Inflammatory macrophage treated with lipopolysaccharide for 1 hour (primary cell): ENCODE data around the gene LSP1.
A peak's percentile ranks its signal among the peaks of the same experiment; 100 is the strongest.

Source experiments
- DNase-seq, 2 donors: peaks; one replicate each; pipeline ENCODE4 v3.0.0-alpha.2; 2020 to 2022

Gene LSP1

GRCh38 chr11:1838077-1838425 is 14.8 kb upstream of the LSP1 start:
- no peak for DNase-seq

- DNase-seq, result no peak
Observed at GRCh38 chr11:1838426-1839144, 14.3 kb upstream of the LSP1 start, which contains the start of gene TNNI2. TSS of gene TNNI2 (plus strand) at chr11:1838981. CDS start at chr11:1839697, 716 bp downstream.

- DNase-seq, result no peak
Observed at GRCh38 chr11:1839204-1839923, 13.5 kb upstream of the LSP1 start.

GRCh38 chr11:1839924-1840779 is 12.7 kb upstream of the LSP1 start:
- DNase-seq, result peak; percentile 88

- DNase-seq, result no peak
Observed at GRCh38 chr11:1840780-1841480, 12.0 kb upstream of the LSP1 start.

GRCh38 chr11:1841511-1842148 is 11.3 kb upstream of the LSP1 start:
- no peak for DNase-seq

- no peak for DNase-seq
Observed at GRCh38 chr11:1842149-1843097, 10.5 kb upstream of the LSP1 start.

GRCh38 chr11:1843098-1843473 is 9.8 kb upstream of the LSP1 start:
- DNase-seq, result no peak

- DNase-seq, result no peak
Observed at GRCh38 chr11:1843796-1844195, 9.1 kb upstream of the LSP1 start.

GRCh38 chr11:1844221-1845094 is 8.4 kb upstream of the LSP1 start:
- peak; percentile 36 to 51 for DNase-seq

- DNase-seq, result no peak
Observed at GRCh38 chr11:1845095-1845429, 7.8 kb upstream of the LSP1 start.

- no peak for DNase-seq
Observed at GRCh38 chr11:1845561-1846452, 7.1 kb upstream of the LSP1 start.

GRCh38 chr11:1846453-1846932 is 6.4 kb upstream of the LSP1 start:
- DNase-seq, result no peak

GRCh38 chr11:1847006-1847735 is 5.7 kb upstream of the LSP1 start:
- DNase-seq, result no peak

GRCh38 chr11:1847926-1848639 is 4.8 kb upstream of the LSP1 start:
- peak; percentile 14 to 29 for DNase-seq

- no peak for DNase-seq
Observed at GRCh38 chr11:1848640-1849430, 4.0 kb upstream of the LSP1 start.
